GM12878 (cell line): ENCODE results near the gene SULT1C4.

Source experiments
- CTCF ChIP-seq, 3 experiments: IDR thresholded peaks in 2 of 3; conservative IDR thresholded peaks in 1 of 3; 2 replicates each; pipeline ENCODE4 v1.5.1; 2011; ENCODE audit warnings: low read depth in 3 of 3, low read length in 3 of 3, mild to moderate bottlenecking in 3 of 3, control low read depth in 2 of 3, moderate library complexity in 2 of 3, inconsistent platforms in 1 of 3, mixed read lengths in 1 of 3; ENCODE audit not compliant: control insufficient read depth in 2 of 3, insufficient read depth in 1 of 3; ENCODE audit errors: extremely low read depth in 1 of 3
- JUNB ChIP-seq: IDR thresholded peaks from 2 replicates; pipeline ENCODE4 v1.6.1; 2016; ENCODE audit warnings: antibody characterized with exemption, mild to moderate bottlenecking
- POLR2A ChIP-seq: IDR thresholded peaks from 2 replicates; pipeline ENCODE4 v1.6.1; 2011; ENCODE audit warnings: low read depth, mild to moderate bottlenecking, low read length
- USF2 ChIP-seq: IDR thresholded peaks from 2 replicates; pipeline ENCODE4 v1.6.1; 2011; ENCODE audit warnings: low read depth, low read length, improper control_type of control experiment, borderline replicate concordance

GRCh38 chr2:108370080-108370479 is 7.7 kb upstream of the SULT1C4 start:
- no peak for TF ChIP-seq USF2
- TF ChIP-seq POLR2A = no peak
- TF ChIP-seq CTCF (IDR thresholded peaks at IDR 0.05 in 2 of 3, conservative IDR thresholded peaks at IDR 0.05 in 1 of 3; ENCODE audit: control insufficient read depth in 2 of 3, extremely low read depth in 1 of 3, insufficient read depth in 1 of 3, low read depth in 3 of 3, low read length in 3 of 3) = no peak
- TF ChIP-seq JUNB = no peak
